WTC11 (cell line): Measurements from ENCODE around the gene ATL2. TPM values are rescaled to one million over a fixed set of nuclear protein-coding genes. Genes with fewer than 3 reads are reported as not detected.

ENCODE experiments used
- ATAC-seq: fragments of 200-7000 bp; cut with Tn5 transposase; 2 replicates; pipeline ENCODE4 v1.10.0; 2021; ENCODE audit warnings: mild to moderate bottlenecking, moderate library complexity
- CTCF ChIA-PET: fragments of 300-600 bp; sonication (Branson Sonifier 250); formaldehyde crosslinking; loops from one replicate; lab custom pipeline; 2021; ENCODE audit warnings: antibody characterized with exemption; lab: Charles Lee
- POLR2A ChIA-PET: fragments of 350-600 bp; sonication (Branson Sonifier 250); formaldehyde crosslinking; loops from one replicate; lab custom pipeline; 2021; ENCODE audit warnings: antibody characterized with exemption; lab: Charles Lee
- DNase-seq: peaks from one replicate; pipeline ENCODE4 v3.0.0; 2021; ENCODE audit warnings: low spot score
- H3K27ac Mint-ChIP-seq: 2 replicates; pipeline ENCODE4 v1.8.0; 2021; ENCODE audit warnings: mixed read lengths
- H3K27me3 Mint-ChIP-seq: 2 replicates; pipeline ENCODE4 v1.8.0; 2021; ENCODE audit warnings: low read depth, mild to moderate bottlenecking, moderate library complexity, mixed read lengths
- H3K36me3 Mint-ChIP-seq: 2 replicates; pipeline ENCODE4 v1.8.0; 2021; ENCODE audit warnings: mixed read lengths
- H3K4me1 Mint-ChIP-seq: 2 replicates; pipeline ENCODE4 v1.8.0; 2022; ENCODE audit warnings: mixed read lengths
- H3K4me3 Mint-ChIP-seq: 2 replicates; pipeline ENCODE4 v1.8.0; 2021; ENCODE audit warnings: mild to moderate bottlenecking, moderate library complexity, mixed read lengths
- H3K9me3 Mint-ChIP-seq: 2 replicates; pipeline ENCODE4 v1.8.0; 2021; ENCODE audit warnings: mixed read lengths
- ELF4 ChIP-seq: sonication (generic); formaldehyde crosslinking; IDR thresholded peaks from 2 replicates; pipeline ENCODE4 v1.8.1; 2022; ENCODE audit warnings: low read depth, mild to moderate bottlenecking, moderate library complexity, missing genetic modification reagents
- ESRRA ChIP-seq: sonication (generic); formaldehyde crosslinking; IDR thresholded peaks from 2 replicates; pipeline ENCODE4 v1.8.1; 2022; ENCODE audit warnings: mild to moderate bottlenecking, missing genetic modification reagents, borderline replicate concordance
- ETV6 ChIP-seq: sonication (generic); formaldehyde crosslinking; IDR thresholded peaks from 2 replicates; pipeline ENCODE4 v1.8.1; 2022; ENCODE audit warnings: mild to moderate bottlenecking, missing genetic modification reagents
- FOXP1 ChIP-seq: sonication (generic); formaldehyde crosslinking; IDR thresholded peaks from 2 replicates; pipeline ENCODE4 v1.8.0; 2022; ENCODE audit warnings: missing genetic modification reagents, mild to moderate bottlenecking, moderate library complexity, borderline replicate concordance
- NFYB ChIP-seq: sonication (generic); formaldehyde crosslinking; conservative IDR thresholded peaks from 2 replicates; pipeline ENCODE4 v1.8.0; 2022; ENCODE audit warnings: low read depth, missing genetic modification reagents
- NR1H2 ChIP-seq: sonication (generic); formaldehyde crosslinking; IDR thresholded peaks from 2 replicates; pipeline ENCODE4 v1.9.0; 2021; ENCODE audit warnings: mild to moderate bottlenecking, moderate library complexity, missing genetic modification reagents
- OVOL2 ChIP-seq: fragments of 250-450 bp; sonication (Bioruptor Pico); IDR thresholded peaks from 2 replicates; pipeline ENCODE4 v1.9.0; 2021; ENCODE audit warnings: mild to moderate bottlenecking, borderline replicate concordance
- RORB ChIP-seq: fragments of 250-450 bp; sonication (Bioruptor Pico); IDR thresholded peaks from 2 replicates; pipeline ENCODE4 v1.9.0; 2021; ENCODE audit warnings: mild to moderate bottlenecking
- ZNF423 ChIP-seq: fragments of 250-450 bp; sonication (Bioruptor Pico); IDR thresholded peaks from 2 replicates; pipeline ENCODE4 v2.1.2; 2022; ENCODE audit warnings: mild to moderate bottlenecking, moderate library complexity
- total RNA-seq: library from RNA; stranded (reverse); gene quantifications from 3 replicates; pipeline ENCODE4 v1.2.3, GENCODE V29; 2021
- TF ChIP-seq, protein P1 (sequence below): sonication (generic); formaldehyde crosslinking; IDR thresholded peaks from 2 replicates; pipeline ENCODE4 v1.8.0; 2023; ENCODE audit warnings: mild to moderate bottlenecking, missing genetic modification reagents
- TF ChIP-seq, protein P2 (sequence below): fragments of 250-450 bp; sonication (Bioruptor Pico); IDR thresholded peaks from 2 replicates; pipeline ENCODE4 v1.9.0; 2021; ENCODE audit warnings: moderate library complexity, mild to moderate bottlenecking, inconsistent platforms, borderline replicate concordance
- TF ChIP-seq, protein P3 (sequence below): fragments of 250-450 bp; sonication (Bioruptor Pico); IDR thresholded peaks from 2 replicates; pipeline ENCODE4 v1.9.0; 2021; ENCODE audit warnings: mild to moderate bottlenecking
- TF ChIP-seq, protein P4 (sequence below): fragments of 250-450 bp; sonication (Bioruptor Pico); IDR thresholded peaks from 2 replicates; pipeline ENCODE4 v2.1.2; 2022; ENCODE audit warnings: mild to moderate bottlenecking, moderate library complexity
- TF ChIP-seq, protein P5 (sequence below): fragments of 250-450 bp; sonication (Bioruptor Pico); IDR thresholded peaks from 2 replicates; pipeline ENCODE4 v1.8.0; 2021; ENCODE audit warnings: mild to moderate bottlenecking
- TF ChIP-seq, protein P6 (sequence below): sonication (generic); formaldehyde crosslinking; IDR thresholded peaks from 2 replicates; pipeline ENCODE4 v1.8.1; 2022; ENCODE audit warnings: low read depth, missing genetic modification reagents, borderline replicate concordance
- TF ChIP-seq, protein P7 (sequence below): sonication (generic); formaldehyde crosslinking; IDR thresholded peaks from 2 replicates; pipeline ENCODE4 v1.8.0; 2022; ENCODE audit warnings: mild to moderate bottlenecking, missing genetic modification reagents

The ATL2 gene
- total RNA-seq, 1 experiment from 2014 or later, result 90.5 TPM

DNA sequence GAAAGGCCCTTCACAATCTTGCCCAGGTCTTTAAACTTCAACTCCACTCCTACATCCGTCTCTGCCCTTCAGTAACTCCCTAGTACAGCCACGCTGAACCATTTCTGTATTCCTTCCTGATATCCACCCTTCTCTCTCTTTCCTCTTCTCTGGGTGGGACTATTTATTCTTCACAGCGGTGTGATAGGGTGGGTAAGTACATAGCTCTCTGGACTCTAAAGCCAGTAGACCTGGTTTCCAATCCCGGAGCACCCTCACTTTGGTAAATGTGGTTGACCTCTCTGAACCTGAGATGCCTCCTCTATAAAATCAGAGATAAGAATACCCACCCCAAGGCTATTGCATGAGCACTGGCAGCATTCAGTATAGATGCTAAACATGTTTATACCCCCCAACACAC lies 86.7 kb downstream of the ATL2 start:
- H3K27ac Mint-ChIP-seq, result no peak overlapping the region

More for the DNA sequence above, 86.7 kb downstream of the ATL2 start:
- Mint-ChIP-seq H3K4me3 (no peak overlapping the region), H3K4me1 (peaks cover 3% of the 10 kb centered on the region), H3K9me3 (peaks cover 4% of the 10 kb centered on the region; the same call in 1 of the 2 replicates), H3K36me3 (peaks cover 7% of the 10 kb centered on the region; the same call in 1 of the 2 replicates), H3K27me3 (no peaks in the 10 kb centered on the region)
- ATAC-seq, result no peak
- POLR2A ChIA-PET, result no interaction called here
- CTCF ChIA-PET, result interaction anchor here (1.0 kb wide), 1 partner anchor 218 kb away, joined by 4 read pairs; no protein-coding TSS in a partner anchor
- no peak for DNase-seq
- TF ChIP-seq NFYB (CRISPR knock-in tag) (no peak), ETV6 (CRISPR knock-in tag) (no peak), ESRRA (CRISPR knock-in tag) (no peak), FOXP1 (CRISPR knock-in tag) (no peak), ELF4 (CRISPR knock-in tag) (no peak), OVOL2 (CRISPR knock-in tag) (no peak), ZNF423 (CRISPR knock-in tag) (no peak), RORB (CRISPR knock-in tag) (no peak), NR1H2 (no peak)
- TF ChIP-seq, protein P1, sequence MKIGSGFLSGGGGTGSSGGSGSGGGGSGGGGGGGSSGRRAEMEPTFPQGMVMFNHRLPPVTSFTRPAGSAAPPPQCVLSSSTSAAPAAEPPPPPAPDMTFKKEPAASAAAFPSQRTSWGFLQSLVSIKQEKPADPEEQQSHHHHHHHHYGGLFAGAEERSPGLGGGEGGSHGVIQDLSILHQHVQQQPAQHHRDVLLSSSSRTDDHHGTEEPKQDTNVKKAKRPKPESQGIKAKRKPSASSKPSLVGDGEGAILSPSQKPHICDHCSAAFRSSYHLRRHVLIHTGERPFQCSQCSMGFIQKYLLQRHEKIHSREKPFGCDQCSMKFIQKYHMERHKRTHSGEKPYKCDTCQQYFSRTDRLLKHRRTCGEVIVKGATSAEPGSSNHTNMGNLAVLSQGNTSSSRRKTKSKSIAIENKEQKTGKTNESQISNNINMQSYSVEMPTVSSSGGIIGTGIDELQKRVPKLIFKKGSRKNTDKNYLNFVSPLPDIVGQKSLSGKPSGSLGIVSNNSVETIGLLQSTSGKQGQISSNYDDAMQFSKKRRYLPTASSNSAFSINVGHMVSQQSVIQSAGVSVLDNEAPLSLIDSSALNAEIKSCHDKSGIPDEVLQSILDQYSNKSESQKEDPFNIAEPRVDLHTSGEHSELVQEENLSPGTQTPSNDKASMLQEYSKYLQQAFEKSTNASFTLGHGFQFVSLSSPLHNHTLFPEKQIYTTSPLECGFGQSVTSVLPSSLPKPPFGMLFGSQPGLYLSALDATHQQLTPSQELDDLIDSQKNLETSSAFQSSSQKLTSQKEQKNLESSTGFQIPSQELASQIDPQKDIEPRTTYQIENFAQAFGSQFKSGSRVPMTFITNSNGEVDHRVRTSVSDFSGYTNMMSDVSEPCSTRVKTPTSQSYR, result no peak
- TF ChIP-seq, protein P2, sequence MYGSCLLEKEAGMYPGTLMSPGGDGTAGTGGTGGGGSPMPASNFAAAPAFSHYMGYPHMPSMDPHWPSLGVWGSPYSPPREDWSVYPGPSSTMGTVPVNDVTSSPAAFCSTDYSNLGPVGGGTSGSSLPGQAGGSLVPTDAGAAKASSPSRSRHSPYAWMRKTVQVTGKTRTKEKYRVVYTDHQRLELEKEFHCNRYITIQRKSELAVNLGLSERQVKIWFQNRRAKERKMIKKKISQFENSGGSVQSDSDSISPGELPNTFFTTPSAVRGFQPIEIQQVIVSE (CRISPR knock-in tag), result no peak
- TF ChIP-seq, protein P3, sequence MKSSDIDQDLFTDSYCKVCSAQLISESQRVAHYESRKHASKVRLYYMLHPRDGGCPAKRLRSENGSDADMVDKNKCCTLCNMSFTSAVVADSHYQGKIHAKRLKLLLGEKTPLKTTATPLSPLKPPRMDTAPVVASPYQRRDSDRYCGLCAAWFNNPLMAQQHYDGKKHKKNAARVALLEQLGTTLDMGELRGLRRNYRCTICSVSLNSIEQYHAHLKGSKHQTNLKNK (CRISPR knock-in tag), result no peak
- TF ChIP-seq, protein P4, sequence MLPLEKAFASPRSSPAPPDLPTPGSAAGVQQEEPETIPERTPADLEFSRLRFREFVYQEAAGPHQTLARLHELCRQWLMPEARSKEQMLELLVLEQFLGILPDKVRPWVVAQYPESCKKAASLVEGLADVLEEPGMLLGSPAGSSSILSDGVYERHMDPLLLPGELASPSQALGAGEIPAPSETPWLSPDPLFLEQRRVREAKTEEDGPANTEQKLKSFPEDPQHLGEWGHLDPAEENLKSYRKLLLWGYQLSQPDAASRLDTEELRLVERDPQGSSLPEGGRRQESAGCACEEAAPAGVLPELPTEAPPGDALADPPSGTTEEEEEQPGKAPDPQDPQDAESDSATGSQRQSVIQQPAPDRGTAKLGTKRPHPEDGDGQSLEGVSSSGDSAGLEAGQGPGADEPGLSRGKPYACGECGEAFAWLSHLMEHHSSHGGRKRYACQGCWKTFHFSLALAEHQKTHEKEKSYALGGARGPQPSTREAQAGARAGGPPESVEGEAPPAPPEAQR (CRISPR knock-in tag), result no peak
- TF ChIP-seq, protein P5, sequence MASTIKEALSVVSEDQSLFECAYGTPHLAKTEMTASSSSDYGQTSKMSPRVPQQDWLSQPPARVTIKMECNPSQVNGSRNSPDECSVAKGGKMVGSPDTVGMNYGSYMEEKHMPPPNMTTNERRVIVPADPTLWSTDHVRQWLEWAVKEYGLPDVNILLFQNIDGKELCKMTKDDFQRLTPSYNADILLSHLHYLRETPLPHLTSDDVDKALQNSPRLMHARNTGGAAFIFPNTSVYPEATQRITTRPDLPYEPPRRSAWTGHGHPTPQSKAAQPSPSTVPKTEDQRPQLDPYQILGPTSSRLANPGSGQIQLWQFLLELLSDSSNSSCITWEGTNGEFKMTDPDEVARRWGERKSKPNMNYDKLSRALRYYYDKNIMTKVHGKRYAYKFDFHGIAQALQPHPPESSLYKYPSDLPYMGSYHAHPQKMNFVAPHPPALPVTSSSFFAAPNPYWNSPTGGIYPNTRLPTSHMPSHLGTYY (CRISPR knock-in tag), result no peak
- TF ChIP-seq, protein P6, sequence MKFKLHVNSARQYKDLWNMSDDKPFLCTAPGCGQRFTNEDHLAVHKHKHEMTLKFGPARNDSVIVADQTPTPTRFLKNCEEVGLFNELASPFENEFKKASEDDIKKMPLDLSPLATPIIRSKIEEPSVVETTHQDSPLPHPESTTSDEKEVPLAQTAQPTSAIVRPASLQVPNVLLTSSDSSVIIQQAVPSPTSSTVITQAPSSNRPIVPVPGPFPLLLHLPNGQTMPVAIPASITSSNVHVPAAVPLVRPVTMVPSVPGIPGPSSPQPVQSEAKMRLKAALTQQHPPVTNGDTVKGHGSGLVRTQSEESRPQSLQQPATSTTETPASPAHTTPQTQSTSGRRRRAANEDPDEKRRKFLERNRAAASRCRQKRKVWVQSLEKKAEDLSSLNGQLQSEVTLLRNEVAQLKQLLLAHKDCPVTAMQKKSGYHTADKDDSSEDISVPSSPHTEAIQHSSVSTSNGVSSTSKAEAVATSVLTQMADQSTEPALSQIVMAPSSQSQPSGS (CRISPR knock-in tag), result no peak
- TF ChIP-seq, protein P7, sequence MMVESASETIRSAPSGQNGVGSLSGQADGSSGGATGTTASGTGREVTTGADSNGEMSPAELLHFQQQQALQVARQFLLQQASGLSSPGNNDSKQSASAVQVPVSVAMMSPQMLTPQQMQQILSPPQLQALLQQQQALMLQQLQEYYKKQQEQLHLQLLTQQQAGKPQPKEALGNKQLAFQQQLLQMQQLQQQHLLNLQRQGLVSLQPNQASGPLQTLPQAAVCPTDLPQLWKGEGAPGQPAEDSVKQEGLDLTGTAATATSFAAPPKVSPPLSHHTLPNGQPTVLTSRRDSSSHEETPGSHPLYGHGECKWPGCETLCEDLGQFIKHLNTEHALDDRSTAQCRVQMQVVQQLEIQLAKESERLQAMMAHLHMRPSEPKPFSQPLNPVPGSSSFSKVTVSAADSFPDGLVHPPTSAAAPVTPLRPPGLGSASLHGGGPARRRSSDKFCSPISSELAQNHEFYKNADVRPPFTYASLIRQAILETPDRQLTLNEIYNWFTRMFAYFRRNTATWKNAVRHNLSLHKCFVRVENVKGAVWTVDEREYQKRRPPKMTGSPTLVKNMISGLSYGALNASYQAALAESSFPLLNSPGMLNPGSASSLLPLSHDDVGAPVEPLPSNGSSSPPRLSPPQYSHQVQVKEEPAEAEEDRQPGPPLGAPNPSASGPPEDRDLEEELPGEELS (CRISPR knock-in tag), result no peak
